ENCODE results near the gene SUPT4H1. TPM values are rescaled to one million over a fixed set of nuclear protein-coding genes. Genes with fewer than 3 reads are reported as not detected.
A peak's percentile ranks its signal among the peaks of the same experiment; 100 is the strongest.

SUPT4H1 gene
- total RNA-seq, 1 experiment from 2014 or later, result 70.9 TPM

DNA sequence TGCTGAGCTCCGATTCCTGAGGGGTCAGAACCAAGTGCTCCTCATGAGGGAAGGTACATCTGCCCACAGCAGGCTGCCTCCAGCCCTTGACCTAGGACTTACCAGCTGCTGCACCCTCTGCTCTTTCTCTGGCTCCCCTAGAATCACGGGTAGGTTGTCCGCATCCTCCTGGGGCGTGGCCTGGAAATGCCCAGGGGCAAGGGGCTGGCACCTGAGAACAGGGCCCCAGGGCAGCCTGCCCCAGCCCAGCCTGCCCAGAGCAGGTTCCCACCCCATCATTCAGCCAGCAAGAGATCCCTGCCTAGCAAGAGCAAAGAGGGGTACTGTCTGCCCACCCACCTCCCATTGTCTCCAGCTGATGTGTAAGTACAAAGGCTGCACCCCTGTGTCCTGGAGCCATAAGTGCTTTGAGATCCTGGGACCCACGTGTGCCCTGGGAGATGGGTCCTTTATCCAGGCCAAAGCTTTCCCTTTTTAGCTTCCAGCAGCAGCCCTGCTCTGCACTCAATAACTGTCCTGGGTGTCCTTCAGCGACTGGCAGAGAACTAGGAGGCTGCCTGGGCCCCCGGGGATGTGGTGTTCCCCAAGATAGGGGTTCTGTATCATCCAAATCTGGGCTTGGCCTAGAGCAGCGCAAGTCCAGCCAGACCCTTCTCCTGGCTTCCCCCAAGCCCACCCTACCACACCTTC, 28.5 kb downstream of the SUPT4H1 start:
- no peaks in the 10 kb centered on the region; the same call in 1 of the 2 replicates for H3K4me1 ChIP-seq

GRCh38 chr17:58322581-58323185, 29.3 kb downstream of the SUPT4H1 start:
- Mint-ChIP-seq H3K27me3 (ENCODE audit: insufficient read depth, unreplicated experiment) (no peaks in the 10 kb centered on the region), H3K4me1 (ENCODE audit: low read depth, unreplicated experiment) (peaks cover 12% of the 10 kb centered on the region)
- CTCF ChIA-PET, result interaction anchor here (1.7 kb wide), 1 partner anchor 95 kb away, joined by 10 read pairs; the partner anchor contains the start of gene RNF43

More for the DNA sequence above, 28.5 kb downstream of the SUPT4H1 start:
- Histone ChIP-seq H3K27me3 (replicated peaks; ENCODE audit: control insufficient read depth, insufficient read depth, low read length) (no peaks in the 10 kb centered on the region), H3K36me3 (ENCODE audit: control insufficient read depth, insufficient read depth, low read length) (no peaks in the 10 kb centered on the region), H3K4me3 (ENCODE audit: low read depth, low read length) (peak overlapping the region; percentile 39), H3K9me3 (no peaks in the 10 kb centered on the region)
- BruUV-seq (replicated peaks), result no TSS peak
- no peak overlapping the region for H3K27ac Mint-ChIP-seq (ENCODE audit: unreplicated experiment)
- TF ChIP-seq, protein P1, sequence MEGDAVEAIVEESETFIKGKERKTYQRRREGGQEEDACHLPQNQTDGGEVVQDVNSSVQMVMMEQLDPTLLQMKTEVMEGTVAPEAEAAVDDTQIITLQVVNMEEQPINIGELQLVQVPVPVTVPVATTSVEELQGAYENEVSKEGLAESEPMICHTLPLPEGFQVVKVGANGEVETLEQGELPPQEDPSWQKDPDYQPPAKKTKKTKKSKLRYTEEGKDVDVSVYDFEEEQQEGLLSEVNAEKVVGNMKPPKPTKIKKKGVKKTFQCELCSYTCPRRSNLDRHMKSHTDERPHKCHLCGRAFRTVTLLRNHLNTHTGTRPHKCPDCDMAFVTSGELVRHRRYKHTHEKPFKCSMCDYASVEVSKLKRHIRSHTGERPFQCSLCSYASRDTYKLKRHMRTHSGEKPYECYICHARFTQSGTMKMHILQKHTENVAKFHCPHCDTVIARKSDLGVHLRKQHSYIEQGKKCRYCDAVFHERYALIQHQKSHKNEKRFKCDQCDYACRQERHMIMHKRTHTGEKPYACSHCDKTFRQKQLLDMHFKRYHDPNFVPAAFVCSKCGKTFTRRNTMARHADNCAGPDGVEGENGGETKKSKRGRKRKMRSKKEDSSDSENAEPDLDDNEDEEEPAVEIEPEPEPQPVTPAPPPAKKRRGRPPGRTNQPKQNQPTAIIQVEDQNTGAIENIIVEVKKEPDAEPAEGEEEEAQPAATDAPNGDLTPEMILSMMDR (IDR thresholded peaks at IDR 0.05; ENCODE audit: insufficient read depth in 1 of 2, low read depth in 1 of 2, low read length in 1 of 2, severe bottlenecking in 1 of 2, unreplicated experiment in 1 of 2), result no peak
- no peaks in the 10 kb centered on the region for H3K36me3 Mint-ChIP-seq (ENCODE audit: insufficient read depth, unreplicated experiment)
- DNase-seq, result no peak
- H3K27me3 Mint-ChIP-seq (ENCODE audit: insufficient read depth, unreplicated experiment), result no peaks in the 10 kb centered on the region
- CTCF ChIA-PET, result interaction anchor here (1.7 kb wide), 1 partner anchor 94 kb away, joined by 10 read pairs; the partner anchor contains the start of gene RNF43
- H3K4me3 Mint-ChIP-seq (ENCODE audit: unreplicated experiment), result no peak overlapping the region
- intact Hi-C loops (cut with micrococcal nuclease; ENCODE audit: unreplicated experiment), result no loop called here
- POLR2A ChIA-PET, result interaction anchor here (0.6 kb wide), 1 partner anchor 94 kb away, joined by 4 read pairs; the partner anchor contains the start of gene RNF43
- H3K4me1 Mint-ChIP-seq (ENCODE audit: low read depth, unreplicated experiment), result peaks cover 14% of the 10 kb centered on the region
- H3K9me3 Mint-ChIP-seq (ENCODE audit: unreplicated experiment), result no peaks in the 10 kb centered on the region

More at GRCh38 chr17:58322581-58323185, 29.3 kb downstream of the SUPT4H1 start:
- H3K27ac Mint-ChIP-seq (ENCODE audit: unreplicated experiment), result no peak overlapping the region
- TF ChIP-seq, protein P1 (IDR thresholded peaks at IDR 0.05; ENCODE audit: insufficient read depth in 1 of 2, low read depth in 1 of 2, low read length in 1 of 2, severe bottlenecking in 1 of 2, unreplicated experiment in 1 of 2), result no peak
- no peak overlapping the region for H3K4me3 ChIP-seq (ENCODE audit: low read depth, low read length)
- no peak for DNase-seq
- no peak overlapping the region for H3K4me3 Mint-ChIP-seq (ENCODE audit: unreplicated experiment)
- intact Hi-C loops (cut with micrococcal nuclease; ENCODE audit: unreplicated experiment), result no loop called here
- peaks cover 7% of the 10 kb centered on the region for H3K4me1 ChIP-seq
- no peaks in the 10 kb centered on the region for H3K9me3 Mint-ChIP-seq (ENCODE audit: unreplicated experiment)
- POLR2A ChIA-PET, result no interaction called here
- H3K36me3 ChIP-seq (ENCODE audit: control insufficient read depth, insufficient read depth, low read length), result no peaks in the 10 kb centered on the region
- BruUV-seq (replicated peaks), result no TSS peak
- no peaks in the 10 kb centered on the region for H3K9me3 ChIP-seq
- H3K27me3 ChIP-seq (replicated peaks; ENCODE audit: control insufficient read depth, insufficient read depth, low read length), result no peaks in the 10 kb centered on the region
- no peaks in the 10 kb centered on the region for H3K36me3 Mint-ChIP-seq (ENCODE audit: insufficient read depth, unreplicated experiment)
